HG02571 (cell line): ENCODE results near the gene NOL4L.
"Not testable (repeated sequence)": the region's sequence is repeated elsewhere in the genome, so short reads cannot be mapped to it uniquely, and the experiment has no call there.

Source experiments
- ATAC-seq: cut with Tn5 transposase; IDR thresholded peaks from one replicate; pipeline ENCODE4 v1.9.1; 2021; ENCODE audit warnings: mild to moderate bottlenecking, moderate library complexity; ENCODE audit not compliant: unreplicated experiment

The NOL4L gene

GRCh38 chr20:32474967-32475811 lies 109.9 kb downstream of the NOL4L start:
- no peak for ATAC-seq

- no peak for ATAC-seq
Measured at GRCh38 chr20:32474717-32474966, 110.5 kb downstream of the NOL4L start.

- no peak for ATAC-seq
Measured at GRCh38 chr20:32474009-32474716, 111.0 kb downstream of the NOL4L start.

- no peak for ATAC-seq
Measured at GRCh38 chr20:32473231-32474008, 111.7 kb downstream of the NOL4L start.

- ATAC-seq, result no peak
Measured at GRCh38 chr20:32472581-32473207, 112.4 kb downstream of the NOL4L start.

- no peak for ATAC-seq
Measured at GRCh38 chr20:32470940-32471339, 114.2 kb downstream of the NOL4L start.

- ATAC-seq, result no peak
Measured at GRCh38 chr20:32470025-32470861, 114.9 kb downstream of the NOL4L start.

- no peak for ATAC-seq
Measured at GRCh38 chr20:32468860-32469259, 116.3 kb downstream of the NOL4L start.

- no peak for ATAC-seq
Measured at GRCh38 chr20:32468313-32468640, 116.9 kb downstream of the NOL4L start.

GRCh38 chr20:32467506-32468312 lies 117.4 kb downstream of the NOL4L start:
- ATAC-seq, result no peak

GRCh38 chr20:32466739-32467505 lies 118.2 kb downstream of the NOL4L start:
- no peak for ATAC-seq

GRCh38 chr20:32465901-32466675 lies 119.0 kb downstream of the NOL4L start:
- ATAC-seq, result not testable (repeated sequence)

- no peak for ATAC-seq
Measured at GRCh38 chr20:32465092-32465900, 119.8 kb downstream of the NOL4L start.

GRCh38 chr20:32464401-32465091 lies 120.6 kb downstream of the NOL4L start:
- ATAC-seq, result no peak

- ATAC-seq, result no peak
Measured at GRCh38 chr20:32463642-32464400, 121.3 kb downstream of the NOL4L start.
